Osteocyte (in vitro differentiated cells): ENCODE measurements around the gene CELSR3. TPM values are rescaled to one million over a fixed set of nuclear protein-coding genes. Genes with fewer than 3 reads are reported as not detected.

Experiments used
- DNase-seq: peaks from one replicate; pipeline ENCODE4 v3.0.0; 2021; ENCODE audit warnings: mixed read lengths; ENCODE audit not compliant: unreplicated experiment; ENCODE audit errors: extremely low spot score
- H3K27ac Mint-ChIP-seq: one replicate; pipeline ENCODE4 v1.8.0; 2021; ENCODE audit warnings: mild to moderate bottlenecking, mixed read lengths; ENCODE audit not compliant: unreplicated experiment
- H3K27me3 Mint-ChIP-seq: one replicate; pipeline ENCODE4 v1.8.0; 2021; ENCODE audit warnings: mixed read lengths; ENCODE audit not compliant: unreplicated experiment
- H3K36me3 Mint-ChIP-seq: one replicate; pipeline ENCODE4 v1.8.0; 2021; ENCODE audit warnings: mixed read lengths; ENCODE audit not compliant: unreplicated experiment
- H3K4me1 Mint-ChIP-seq: one replicate; pipeline ENCODE4 v1.8.0; 2021; ENCODE audit warnings: mixed read lengths; ENCODE audit not compliant: unreplicated experiment
- H3K4me3 Mint-ChIP-seq: one replicate; pipeline ENCODE4 v1.8.0; 2021; ENCODE audit warnings: mild to moderate bottlenecking, moderate library complexity, mixed read lengths; ENCODE audit not compliant: unreplicated experiment
- H3K9me3 Mint-ChIP-seq: one replicate; pipeline ENCODE4 v1.8.0; 2021; ENCODE audit warnings: mixed read lengths; ENCODE audit not compliant: unreplicated experiment
- total RNA-seq: library from RNA; stranded (reverse); gene quantifications from 2 replicates; pipeline ENCODE4 v1.2.1, GENCODE V29; 2021
- TF ChIP-seq, protein P1 (sequence below): fragments of 200-600 bp; sonication (generic); IDR thresholded peaks from 2 replicates; pipeline ENCODE4 v1.5.0; 2021; ENCODE audit warnings: antibody characterized with exemption, mild to moderate bottlenecking, moderate library complexity

Gene CELSR3
- total RNA-seq, 1 donor from 2014 or later, result 7.1 TPM

DNA sequence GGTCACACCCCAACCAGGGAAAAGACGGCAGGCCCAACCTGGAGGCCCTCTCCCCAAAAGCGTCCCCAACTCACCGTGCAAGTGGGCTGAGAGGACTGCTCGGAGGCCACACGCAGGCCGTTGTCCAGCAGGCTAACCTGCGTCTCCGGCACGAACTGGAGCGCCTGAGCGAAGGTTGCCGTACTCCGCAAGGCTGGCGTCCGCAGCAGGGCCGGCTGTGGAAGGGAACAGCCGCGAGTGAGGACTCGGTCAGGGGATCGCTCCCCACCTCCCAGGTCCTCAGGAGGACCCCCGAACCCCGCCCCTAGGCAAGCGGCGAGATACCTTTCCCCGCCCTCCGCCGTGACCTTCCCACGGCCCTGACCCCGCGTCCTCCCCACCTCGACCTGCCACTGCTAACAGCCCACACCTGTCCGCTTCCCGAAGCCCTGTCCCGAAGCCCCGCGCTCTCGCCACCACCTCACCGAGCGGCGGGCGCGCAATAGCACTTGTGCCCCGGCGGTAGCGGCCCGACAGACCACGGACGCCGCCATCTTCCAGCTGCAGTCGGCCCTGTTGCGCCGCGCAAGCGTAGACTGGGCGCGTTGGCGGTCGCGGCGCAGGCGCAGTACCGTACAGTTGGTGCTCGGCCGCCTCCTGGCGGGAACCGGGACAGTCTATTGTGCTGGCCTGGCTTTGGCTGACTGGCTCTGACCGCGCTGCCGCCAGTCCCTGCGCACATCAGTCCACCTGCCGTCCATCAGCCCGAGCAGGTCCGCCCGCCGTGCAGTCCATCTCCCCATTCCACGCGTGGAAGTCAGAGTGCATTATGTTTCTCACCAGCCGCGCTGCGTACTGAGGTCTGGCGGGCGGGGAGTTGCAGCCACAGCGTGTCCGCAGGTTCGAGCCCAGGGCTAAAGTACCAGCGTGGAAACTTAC lies 53.3 kb downstream of the CELSR3 start, which contains the start of gene UQCRC1:
TSS of gene UQCRC1 (minus strand) at position 559 of the 918 bp plus-strand sequence. CDS start at position 533, 26 bp downstream.
- H3K9me3 Mint-ChIP-seq, result no peaks in the 10 kb centered on the region
- H3K4me3 Mint-ChIP-seq, result peak within 1 kb of the TSS; percentile 99
- TF ChIP-seq, protein P1, sequence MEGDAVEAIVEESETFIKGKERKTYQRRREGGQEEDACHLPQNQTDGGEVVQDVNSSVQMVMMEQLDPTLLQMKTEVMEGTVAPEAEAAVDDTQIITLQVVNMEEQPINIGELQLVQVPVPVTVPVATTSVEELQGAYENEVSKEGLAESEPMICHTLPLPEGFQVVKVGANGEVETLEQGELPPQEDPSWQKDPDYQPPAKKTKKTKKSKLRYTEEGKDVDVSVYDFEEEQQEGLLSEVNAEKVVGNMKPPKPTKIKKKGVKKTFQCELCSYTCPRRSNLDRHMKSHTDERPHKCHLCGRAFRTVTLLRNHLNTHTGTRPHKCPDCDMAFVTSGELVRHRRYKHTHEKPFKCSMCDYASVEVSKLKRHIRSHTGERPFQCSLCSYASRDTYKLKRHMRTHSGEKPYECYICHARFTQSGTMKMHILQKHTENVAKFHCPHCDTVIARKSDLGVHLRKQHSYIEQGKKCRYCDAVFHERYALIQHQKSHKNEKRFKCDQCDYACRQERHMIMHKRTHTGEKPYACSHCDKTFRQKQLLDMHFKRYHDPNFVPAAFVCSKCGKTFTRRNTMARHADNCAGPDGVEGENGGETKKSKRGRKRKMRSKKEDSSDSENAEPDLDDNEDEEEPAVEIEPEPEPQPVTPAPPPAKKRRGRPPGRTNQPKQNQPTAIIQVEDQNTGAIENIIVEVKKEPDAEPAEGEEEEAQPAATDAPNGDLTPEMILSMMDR, result peak; percentile 80
- H3K27ac Mint-ChIP-seq, result peak within 1 kb of the TSS; percentile 98
- H3K36me3 Mint-ChIP-seq, result peaks cover 22% of the 10 kb centered on the region
- DNase-seq, result peak; percentile 99
- no peaks in the 10 kb centered on the region for H3K27me3 Mint-ChIP-seq
- peaks cover 24% of the 10 kb centered on the region for H3K4me1 Mint-ChIP-seq

DNA sequence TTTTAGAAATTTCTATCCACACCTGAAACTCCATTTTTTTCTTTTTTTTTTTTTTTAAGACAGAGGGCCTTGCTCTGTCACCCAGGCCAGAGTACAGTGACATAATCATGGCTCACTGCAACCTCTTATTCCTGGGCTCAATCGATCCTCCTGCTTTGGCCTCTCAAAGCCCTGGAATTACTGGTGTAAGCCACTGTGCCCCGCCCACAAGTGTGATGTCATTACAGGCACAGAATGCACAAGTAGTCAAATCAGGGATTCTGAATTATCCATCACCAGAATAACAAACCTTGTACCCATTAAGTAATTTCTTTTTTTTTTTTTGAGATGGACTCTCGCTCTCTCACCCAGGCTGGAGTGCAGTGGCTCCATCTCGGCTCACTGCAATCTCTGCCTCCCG lies 55.2 kb downstream of the CELSR3 start:
- Mint-ChIP-seq H3K36me3 (peaks cover 35% of the 10 kb centered on the region), H3K27me3 (no peaks in the 10 kb centered on the region), H3K4me1 (peaks cover 17% of the 10 kb centered on the region), H3K27ac (no peak overlapping the region), H3K9me3 (no peaks in the 10 kb centered on the region), H3K4me3 (no peak overlapping the region)
- no peak for DNase-seq
- TF ChIP-seq, protein P1, result no peak

DNA sequence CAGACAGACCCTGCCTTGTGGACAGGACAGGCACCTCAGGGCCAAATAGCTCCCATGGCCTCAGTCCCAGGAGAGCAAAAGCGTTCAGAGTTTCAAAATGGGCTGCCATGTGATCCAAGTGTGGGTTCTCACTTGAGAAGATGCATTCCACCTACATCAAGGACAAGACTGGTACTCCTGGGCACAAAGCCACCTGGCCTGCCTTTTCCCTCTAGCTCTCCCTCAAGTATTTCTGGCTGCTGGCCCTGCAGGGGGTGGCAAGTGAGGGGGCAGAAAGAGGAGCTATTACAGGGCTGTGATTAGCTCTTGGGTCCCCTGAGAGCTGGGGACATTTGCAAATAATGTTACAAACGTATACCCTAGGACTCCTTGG lies 61.1 kb downstream of the CELSR3 start:
- no peak for DNase-seq
- TF ChIP-seq, protein P1, result no peak
- Mint-ChIP-seq H3K9me3 (no peaks in the 10 kb centered on the region), H3K36me3 (peaks cover 54% of the 10 kb centered on the region), H3K27ac (no peak overlapping the region), H3K27me3 (no peaks in the 10 kb centered on the region), H3K4me3 (no peak overlapping the region), H3K4me1 (peaks cover 42% of the 10 kb centered on the region)

DNA sequence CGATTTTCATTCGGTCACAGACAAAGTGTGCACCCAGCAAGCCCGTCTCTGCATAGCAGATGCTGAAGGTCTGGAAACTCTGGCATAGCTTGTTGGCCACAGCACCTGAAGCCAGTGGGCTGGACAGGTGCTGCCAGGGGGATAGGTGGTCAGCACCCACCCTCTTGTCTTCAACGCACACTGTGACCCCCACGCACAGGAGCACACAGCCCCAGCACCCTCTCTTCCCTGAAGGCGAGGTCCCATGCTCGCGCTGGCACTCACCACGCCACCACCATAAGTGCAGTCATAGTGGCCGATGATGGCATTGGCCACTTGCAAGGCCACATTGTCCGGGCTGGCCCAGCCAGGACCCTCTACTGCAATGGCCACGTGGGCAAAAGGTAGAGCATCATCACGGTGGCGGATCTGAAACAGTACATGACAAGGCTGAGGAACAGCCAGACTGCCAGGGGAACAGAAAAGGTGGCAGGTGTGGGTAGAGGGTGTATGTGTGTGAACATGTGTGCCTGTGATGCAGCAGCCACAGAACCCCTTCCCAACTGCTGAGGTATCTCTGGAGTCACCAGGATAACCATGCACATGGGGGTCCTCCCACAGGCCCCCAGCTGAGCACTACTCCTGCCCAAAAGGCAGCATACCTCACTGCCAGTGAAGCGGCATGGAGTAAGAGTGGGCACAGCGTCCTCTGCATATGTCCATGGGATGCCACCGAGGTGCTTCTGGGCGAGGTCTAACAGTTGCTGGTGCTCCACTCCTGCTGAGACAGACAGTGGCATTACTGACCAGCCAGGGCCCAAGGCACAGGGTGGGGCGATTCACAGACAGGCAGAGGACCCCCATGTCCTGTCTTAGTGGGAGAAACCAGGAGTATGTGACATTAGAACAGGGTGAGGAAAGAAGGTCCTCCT lies 61.7 kb downstream of the CELSR3 start:
- H3K4me3 Mint-ChIP-seq, result no peak overlapping the region
- no peak for DNase-seq
- TF ChIP-seq, protein P1, result no peak
- peaks cover 48% of the 10 kb centered on the region for H3K4me1 Mint-ChIP-seq
- peaks cover 51% of the 10 kb centered on the region for H3K36me3 Mint-ChIP-seq
- H3K9me3 Mint-ChIP-seq, result no peaks in the 10 kb centered on the region
- H3K27me3 Mint-ChIP-seq, result no peaks in the 10 kb centered on the region
- H3K27ac Mint-ChIP-seq, result no peak overlapping the region
